HepG2 (cell line): ENCODE results near the gene TEC. TPM values are rescaled to one million over a fixed set of nuclear protein-coding genes. Genes with fewer than 3 reads are reported as not detected.
"Not testable (repeated sequence)": the region's sequence is repeated elsewhere in the genome, so short reads cannot be mapped to it uniquely, and the experiment has no call there.

Experiments used
- ATAC-seq: fragments of 200-7000 bp; cut with Tn5 transposase; 3 replicates; pipeline ENCODE4 v1.9.1; 2020; ENCODE audit warnings: mild to moderate bottlenecking, moderate library complexity
- BruUV-seq: library from RNA; stranded (reverse); fragments of 400-500 nt; replicated peaks from 2 replicates; lab custom pipeline; 2021; lab: Mats Ljungman, UMichigan
- CTCF ChIA-PET: fragments of 300-600 bp; formaldehyde crosslinking; extraction: SDS; loops from one replicate; lab custom pipeline; 2021; ENCODE audit warnings: low total read pairs, inconsistent platforms, low intra/inter-chr PET ratio; lab: Yijun Ruan, JAX
- POLR2A ChIA-PET: fragments of 350-600 bp; sonication (Branson Sonifier 250); formaldehyde crosslinking; loops from one replicate; lab custom pipeline; 2020; ENCODE audit warnings: antibody characterized with exemption, inconsistent platforms; lab: Yijun Ruan, JAX
- DNase-seq: peaks from one replicate; pipeline ENCODE4 v3.0.0-alpha.2; 2015; ENCODE audit warnings: low spot score
- FAIRE-seq: peaks from 3 replicates; lab custom pipeline; 2011; peaks lifted over from hg19 to GRCh38; lab: Jason Lieb, UNC
- H2AFZ ChIP-seq: one replicate; pipeline ENCODE4 v1.6.1; 2011; ENCODE audit warnings: low read length, inconsistent platforms
- H3K27ac ChIP-seq: fragments of 300-600 bp; 3 replicates; pipeline ENCODE4 v1.8.0; 2011; ENCODE audit warnings: mixed run types, mild to moderate bottlenecking, mixed read lengths, low read length, inconsistent platforms; ENCODE audit not compliant: insufficient read depth; ENCODE audit errors: extremely low read length
- H3K27me3 ChIP-seq, 2 experiments: fragments of 200-600 bp in 1 of 2; 2 replicates in 1 of 2; 3 replicates in 1 of 2; pipeline versions ENCODE4 v1.6.0 to v1.8.0; 2011; ENCODE audit warnings: low read length in 2 of 2, mild to moderate bottlenecking in 2 of 2, moderate library complexity in 2 of 2, inconsistent platforms in 1 of 2; ENCODE audit not compliant: insufficient read depth in 2 of 2, control insufficient read depth in 1 of 2
- H3K36me3 ChIP-seq, 2 experiments: fragments of 200-600 bp in 1 of 2; replicated peaks in 1 of 2; 2 replicates in 1 of 2; 3 replicates in 1 of 2; pipeline versions ENCODE4 v1.5.1 to v1.8.0; 2011; ENCODE audit warnings: low read length in 2 of 2, inconsistent platforms in 1 of 2; ENCODE audit not compliant: insufficient read depth in 2 of 2, control insufficient read depth in 1 of 2
- H3K4me1 ChIP-seq: 2 replicates; pipeline ENCODE4 v1.5.1; 2012; ENCODE audit warnings: low read length, inconsistent platforms; ENCODE audit not compliant: insufficient read depth
- H3K4me2 ChIP-seq: 2 replicates; pipeline ENCODE4 v1.6.0; 2011; ENCODE audit warnings: low read depth, low read length, inconsistent platforms
- H3K4me3 ChIP-seq, 3 experiments: fragments of 200-600 bp in 1 of 3; sonication (generic), shearing (Covaris generic) in 1 of 3; replicated peaks in 1 of 3; 2 replicates each; pipeline ENCODE4 v1.5.1; 2011 to 2016; ENCODE audit warnings: low read length in 3 of 3, inconsistent platforms in 2 of 3, low read depth in 2 of 3, mild to moderate bottlenecking in 2 of 3, control low read depth in 1 of 3, mixed read lengths in 1 of 3; ENCODE audit not compliant: insufficient read depth in 1 of 3
- H3K79me2 ChIP-seq: one replicate; pipeline ENCODE4 v1.6.1; 2011; ENCODE audit warnings: low read length, inconsistent platforms; ENCODE audit not compliant: insufficient read depth
- H3K9ac ChIP-seq: 2 replicates; pipeline ENCODE4 v1.6.0; 2011; ENCODE audit warnings: mild to moderate bottlenecking, low read depth, low read length, inconsistent platforms; ENCODE audit not compliant: insufficient read depth
- H3K9me3 ChIP-seq: 2 replicates; pipeline ENCODE4 v1.5.1; 2012; ENCODE audit warnings: mild to moderate bottlenecking, low read length
- H4K20me1 ChIP-seq: 2 replicates; pipeline ENCODE4 v1.6.0; 2011; ENCODE audit warnings: inconsistent platforms, mild to moderate bottlenecking, low read length, moderate library complexity; ENCODE audit not compliant: insufficient read depth
- MAFF ChIP-seq: IDR thresholded peaks from 2 replicates; pipeline ENCODE4 v1.6.1; 2011; ENCODE audit warnings: low read depth, low read length, improper control_type of control experiment
- MAFK ChIP-seq, 2 experiments: IDR thresholded peaks in 1 of 2; conservative IDR thresholded peaks in 1 of 2; 2 replicates each; pipeline ENCODE4 v1.6.1; 2011; ENCODE audit warnings: improper control_type of control experiment in 2 of 2, low read length in 2 of 2
- SIX4 ChIP-seq: sonication (generic); formaldehyde crosslinking; IDR thresholded peaks from 2 replicates; pipeline ENCODE4 v1.4.0; 2020; ENCODE audit warnings: missing genetic modification reagents
- ZNF142 ChIP-seq: sonication (generic); formaldehyde crosslinking; IDR thresholded peaks from 2 replicates; pipeline ENCODE4 v1.4.0; 2020; ENCODE audit warnings: missing genetic modification reagents
- WGBS: methylation state at CpG from one replicate; pipeline ENCODE4 v1.1.6; 2017; ENCODE audit warnings: low lambda C conversion rate; 5-methylcytosine and 5-hydroxymethylcytosine counted together
- in situ Hi-C: cut with HindIII; loops from 2 replicates; pipeline ENCODE4 v1.10.0; 2017; ENCODE audit warnings: low pct_unique_long_range_greater_than_20kb; ENCODE audit not compliant: extremely low pct_ligation_motif_present
- intact Hi-C: fragments of 100-400 bp; cut with micrococcal nuclease; formaldehyde crosslinking; loops from one replicate; pipeline ENCODE4 v1.10.0; 2022; ENCODE audit not compliant: unreplicated experiment
- polyA plus RNA-seq, 8 experiments: library from polyadenylated mRNA; depleted of rRNA in 3 of 8; stranded (reverse) in 7 of 8; unstranded in 1 of 8; fragments of >200 nt; fragmentation: Illumina TruSeq in 4 of 8; extraction: Trizol in 4 of 8; gene quantifications; 2 replicates each; pipeline versions ENCODE4 v1.2.1 to v1.2.3, GENCODE V29; 2011 to 2016; ENCODE audit warnings: low read depth in 4 of 8, missing spikeins in 1 of 8, mixed read lengths in 1 of 8; ENCODE audit not compliant: insufficient read depth in 1 of 8
- total RNA-seq, 5 experiments: library from RNA; depleted of rRNA; stranded (reverse); fragments of >200 nt; fragmentation: Illumina TruSeq; extraction: Trizol; gene quantifications; 2 replicates each; pipeline ENCODE4 v1.2.3, GENCODE V29; 2016; ENCODE audit warnings: low read depth in 1 of 5

Gene TEC
- total and polyA plus RNA-seq, 2 of the 13 experiments (the other 11 are each of a cell fraction or from before 2014, with no cell fraction given), result 0.05 to 0.20 TPM

DNA sequence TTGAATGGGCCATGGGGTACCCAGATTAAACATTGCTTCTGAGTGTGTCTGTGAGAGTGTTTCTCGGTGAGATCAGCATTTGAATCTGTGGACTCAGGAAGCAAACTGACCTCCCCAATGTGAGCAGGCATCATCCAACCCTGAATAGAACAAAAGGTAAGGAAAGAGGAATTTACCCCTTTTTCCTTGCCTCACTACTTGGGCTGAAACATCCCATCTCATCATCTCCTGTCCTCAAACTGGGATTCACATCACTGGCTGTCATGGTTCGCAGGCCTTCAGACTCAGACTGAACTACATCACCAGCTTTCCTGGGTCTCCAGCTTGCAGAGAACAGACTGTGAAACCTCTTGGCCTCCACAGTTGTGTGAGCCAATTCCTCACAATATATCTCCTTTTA is 47.1 kb downstream of the TEC start (continued):
- no peak for TF ChIP-seq ZNF142 (CRISPR knock-in tag)
- no peak for TF ChIP-seq SIX4

GRCh38 chr4:48219430-48219829 is 50.2 kb downstream of the TEC start:
- H3K4me2 ChIP-seq, H3K4me1 ChIP-seq, DNase-seq, H3K27me3 ChIP-seq, FAIRE-seq, H2AFZ ChIP-seq, intact Hi-C loops, CTCF ChIA-PET, POLR2A ChIA-PET, H3K36me3 ChIP-seq, H3K79me2 ChIP-seq, H3K9ac ChIP-seq, H3K27ac ChIP-seq, H3K9me3 ChIP-seq, H4K20me1 ChIP-seq, in situ Hi-C loops, BruUV-seq, ATAC-seq, H3K4me3 ChIP-seq: not testable (repeated sequence)
- TF ChIP-seq MAFK (conservative IDR thresholded peaks at IDR 0.05 in 1 of 2, IDR thresholded peaks at IDR 0.05 in 1 of 2; ENCODE audit: low read length in 2 of 2), result peak; percentile 31 to 76; a peak in 3 of 4 replicates
- peak; percentile 62 for TF ChIP-seq MAFF
- 62% methylated on average over 8 of the region's 8 CpGs for WGBS
